Adrenal gland (tissue), 5 donors: Measurements from ENCODE around the gene CAMSAP1.

Experiments used
- POLR2A ChIP-seq, 2 donors: fragments of 450-650 bp; IDR thresholded peaks; one replicate each; pipeline ENCODE4 v1.6.1; 2017; ENCODE audit warnings: antibody characterized with exemption in 2 of 2, mild to moderate bottlenecking in 2 of 2, moderate library complexity in 1 of 2
- TF ChIP-seq, protein P1 (sequence below), 6 experiments: fragments of 450-650 bp in 4 of 6; fragments of 200-600 bp in 2 of 6; sonication (generic) in 1 of 6; IDR thresholded peaks; 1 replicate in 5 of 6; 2 replicates in 1 of 6; pipeline versions ENCODE4 v1.5.1 to v1.8.0; 2016 to 2021; ENCODE audit warnings: antibody characterized with exemption in 6 of 6, mild to moderate bottlenecking in 2 of 6, moderate library complexity in 1 of 6
- donor health status: DM: no; HTN: no; CAD: no.

DNA sequence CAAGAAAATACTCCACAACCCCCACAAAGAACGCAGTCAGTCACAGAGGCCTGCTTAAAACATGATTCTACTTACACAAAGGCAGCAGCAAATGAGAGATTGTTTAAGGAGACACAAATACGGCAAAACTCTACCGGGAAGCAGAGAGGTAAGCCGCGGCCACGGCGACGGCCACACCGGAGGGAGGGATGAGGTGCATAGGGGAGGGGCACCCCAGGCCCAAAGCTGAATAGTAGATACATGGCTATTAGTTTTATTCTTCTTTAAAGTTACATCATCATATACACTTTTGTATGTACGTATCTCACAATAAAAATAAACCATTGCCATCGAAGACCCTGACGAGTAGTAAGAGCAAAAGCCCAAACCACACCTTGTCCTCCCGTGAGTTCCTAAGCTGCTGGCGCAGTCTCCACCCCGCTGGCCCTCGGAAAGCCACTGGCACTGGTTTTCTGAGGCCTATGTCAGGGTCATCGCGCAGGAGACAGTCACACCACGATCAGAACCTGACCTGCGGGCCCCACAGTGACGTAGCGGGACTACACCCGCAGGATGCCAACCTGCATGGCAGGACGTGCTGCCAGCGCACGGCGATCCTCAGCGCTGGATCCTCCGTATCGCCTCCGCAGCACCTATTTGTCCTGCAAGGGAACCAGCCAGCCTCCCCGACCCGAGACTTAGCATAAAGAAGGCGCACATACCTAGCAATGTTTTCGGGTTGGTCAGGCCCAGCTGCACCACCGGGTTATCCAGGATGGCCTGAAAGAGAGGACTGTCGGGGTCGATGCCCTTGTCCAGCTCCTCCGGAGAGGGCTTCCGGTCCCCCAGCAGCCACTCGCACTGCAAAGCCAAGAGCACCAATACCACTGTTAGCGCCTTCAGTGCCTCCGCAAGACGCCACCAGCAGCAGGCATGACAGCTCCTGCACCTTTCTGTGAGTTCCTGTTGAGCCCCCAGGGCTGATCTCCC, 30.5 kb upstream of the CAMSAP1 start:
- TF ChIP-seq, protein P1, sequence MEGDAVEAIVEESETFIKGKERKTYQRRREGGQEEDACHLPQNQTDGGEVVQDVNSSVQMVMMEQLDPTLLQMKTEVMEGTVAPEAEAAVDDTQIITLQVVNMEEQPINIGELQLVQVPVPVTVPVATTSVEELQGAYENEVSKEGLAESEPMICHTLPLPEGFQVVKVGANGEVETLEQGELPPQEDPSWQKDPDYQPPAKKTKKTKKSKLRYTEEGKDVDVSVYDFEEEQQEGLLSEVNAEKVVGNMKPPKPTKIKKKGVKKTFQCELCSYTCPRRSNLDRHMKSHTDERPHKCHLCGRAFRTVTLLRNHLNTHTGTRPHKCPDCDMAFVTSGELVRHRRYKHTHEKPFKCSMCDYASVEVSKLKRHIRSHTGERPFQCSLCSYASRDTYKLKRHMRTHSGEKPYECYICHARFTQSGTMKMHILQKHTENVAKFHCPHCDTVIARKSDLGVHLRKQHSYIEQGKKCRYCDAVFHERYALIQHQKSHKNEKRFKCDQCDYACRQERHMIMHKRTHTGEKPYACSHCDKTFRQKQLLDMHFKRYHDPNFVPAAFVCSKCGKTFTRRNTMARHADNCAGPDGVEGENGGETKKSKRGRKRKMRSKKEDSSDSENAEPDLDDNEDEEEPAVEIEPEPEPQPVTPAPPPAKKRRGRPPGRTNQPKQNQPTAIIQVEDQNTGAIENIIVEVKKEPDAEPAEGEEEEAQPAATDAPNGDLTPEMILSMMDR (IDR thresholded peaks at IDR 0.05): no peak
- no peak for TF ChIP-seq POLR2A (IDR thresholded peaks at IDR 0.05)
